ENCODE measurements around the gene MBLAC1.

GRCh38 chr7:100081535-100082102 lies 45.1 kb upstream of the MBLAC1 start, which contains the start of gene ZNF3:
- TF ChIP-seq POLR2A (IDR thresholded peaks at IDR 0.05; ENCODE audit: low read depth): peak; percentile 43
- peak; percentile 93 to 95 (median 94) for TF ChIP-seq CTCF (IDR thresholded peaks at IDR 0.05)
- peak; percentile 89 to 97 for TF ChIP-seq POLR2AphosphoS5 (IDR thresholded peaks at IDR 0.05)
